ENCODE data around the gene SPCS1. TPM values are rescaled to one million over a fixed set of nuclear protein-coding genes. Genes with fewer than 3 reads are reported as not detected.

SPCS1 gene
- polyA plus RNA-seq (2011; rRNA removed) (135 and 161 TPM in 2 replicates), polyA minus RNA-seq (2011; rRNA and poly(A)+ RNA removed) (47.9 and 64.0 TPM in 2 replicates)

DNA sequence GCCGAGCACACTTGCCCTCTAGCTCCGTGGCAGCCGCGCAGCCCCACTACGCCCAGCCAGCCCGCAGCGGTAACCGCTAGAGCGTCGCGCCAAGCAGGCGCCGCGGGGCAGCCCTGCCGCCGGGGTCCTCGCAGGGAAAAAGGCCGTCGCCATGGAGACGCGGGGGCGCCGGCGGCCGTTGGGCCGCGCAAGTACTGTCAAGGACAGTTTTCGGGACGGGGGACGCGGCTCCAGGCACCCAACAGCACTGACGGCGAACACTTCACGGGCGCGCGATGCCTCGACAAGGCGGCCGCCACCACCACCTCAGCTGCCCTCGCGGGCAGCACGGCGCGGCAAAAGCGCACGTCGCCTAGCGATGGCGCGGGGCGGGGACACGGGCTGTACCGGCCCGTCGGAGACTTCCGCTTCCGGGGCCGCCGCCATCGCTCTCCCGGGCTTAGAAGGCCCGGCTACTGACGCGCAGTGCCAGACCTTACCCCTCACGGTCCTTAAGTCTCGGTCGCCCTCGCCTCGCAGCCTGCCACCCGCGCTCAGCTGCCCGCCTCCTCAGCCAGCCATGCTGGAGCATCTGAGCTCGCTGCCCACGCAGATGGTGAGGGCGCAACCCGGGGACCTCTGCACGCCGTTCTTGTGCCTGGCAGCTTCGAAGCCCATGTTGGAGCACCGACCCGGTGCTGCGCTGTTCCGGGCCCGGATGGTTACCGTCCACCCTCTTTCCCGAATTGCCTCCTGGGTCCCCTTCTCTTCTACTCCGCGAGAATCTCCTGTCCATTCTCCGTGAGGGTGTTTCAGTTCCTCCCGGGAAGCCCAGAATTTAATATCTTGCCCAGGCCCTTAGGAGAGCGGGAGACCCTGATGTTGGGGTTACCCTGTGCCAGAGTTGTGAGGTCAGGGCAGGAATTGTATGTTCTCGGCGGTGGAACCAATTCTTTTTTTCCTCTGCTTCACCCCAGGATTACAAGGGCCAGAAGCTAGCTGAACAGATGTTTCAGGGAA is at the start of gene SPCS1, which contains the start of gene GLT8D1:
Gene SPCS1 (plus strand): TSS at position 419 of the 999 bp plus-strand sequence. CDS start 141 bp downstream, at position 560.
Gene GLT8D1 (minus strand): TSS at position 104 of the 999 bp plus-strand sequence. CDS start 5,331 bp downstream, outside the sequence.
- DNase-seq (ENCODE audit: low read depth, low spot score): peak; percentile 41
- no peaks in the 10 kb centered on the region for H3K27me3 ChIP-seq (ENCODE audit: control insufficient read depth, insufficient read depth, low read length)
- H3K4me3 ChIP-seq (ENCODE audit: low read depth, low read length): peak within 1 kb of the TSS; percentile 98
- ChIA-PET CTCF (no interaction called here), POLR2A (interaction anchor here (0.5 to 1.3 kb wide), 9 partner anchors 17 to 340 kb away, joined by 3 to 4 read pairs (median 3); partner anchors contain the start of genes GNL3, NEK4, PBRM1 and SFMBT1)
- TF ChIP-seq, protein P1, sequence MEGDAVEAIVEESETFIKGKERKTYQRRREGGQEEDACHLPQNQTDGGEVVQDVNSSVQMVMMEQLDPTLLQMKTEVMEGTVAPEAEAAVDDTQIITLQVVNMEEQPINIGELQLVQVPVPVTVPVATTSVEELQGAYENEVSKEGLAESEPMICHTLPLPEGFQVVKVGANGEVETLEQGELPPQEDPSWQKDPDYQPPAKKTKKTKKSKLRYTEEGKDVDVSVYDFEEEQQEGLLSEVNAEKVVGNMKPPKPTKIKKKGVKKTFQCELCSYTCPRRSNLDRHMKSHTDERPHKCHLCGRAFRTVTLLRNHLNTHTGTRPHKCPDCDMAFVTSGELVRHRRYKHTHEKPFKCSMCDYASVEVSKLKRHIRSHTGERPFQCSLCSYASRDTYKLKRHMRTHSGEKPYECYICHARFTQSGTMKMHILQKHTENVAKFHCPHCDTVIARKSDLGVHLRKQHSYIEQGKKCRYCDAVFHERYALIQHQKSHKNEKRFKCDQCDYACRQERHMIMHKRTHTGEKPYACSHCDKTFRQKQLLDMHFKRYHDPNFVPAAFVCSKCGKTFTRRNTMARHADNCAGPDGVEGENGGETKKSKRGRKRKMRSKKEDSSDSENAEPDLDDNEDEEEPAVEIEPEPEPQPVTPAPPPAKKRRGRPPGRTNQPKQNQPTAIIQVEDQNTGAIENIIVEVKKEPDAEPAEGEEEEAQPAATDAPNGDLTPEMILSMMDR (IDR thresholded peaks at IDR 0.05; ENCODE audit: low read depth, low read length): no peak
- no peaks in the 10 kb centered on the region for H3K9me3 ChIP-seq (ENCODE audit: control insufficient read depth, insufficient read depth, low read length)
- H3K27ac ChIP-seq (ENCODE audit: low read depth, low read length): peak within 1 kb of the TSS; percentile 77

DNA sequence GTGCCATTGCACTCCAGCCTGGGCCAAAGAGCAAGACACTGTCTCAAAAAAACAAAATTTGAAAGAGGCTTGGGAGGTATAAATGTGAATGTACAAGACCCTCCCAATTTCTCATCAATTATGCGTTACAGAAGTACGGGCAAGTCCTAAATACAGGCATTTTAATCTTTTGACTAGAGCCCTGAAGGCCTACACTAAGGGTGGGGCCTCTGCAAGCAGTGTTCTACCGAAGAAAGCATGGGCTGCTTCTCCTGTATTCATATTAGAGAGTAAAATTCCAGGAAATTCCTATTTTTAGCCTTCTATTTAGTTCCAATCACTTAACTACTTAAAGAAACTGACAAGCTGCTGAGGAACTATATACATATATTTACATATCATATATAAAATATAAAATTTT is 45.9 kb upstream of the SPCS1 start:
- no peak overlapping the region for H3K27ac ChIP-seq (ENCODE audit: low read depth, low read length)
- no peaks in the 10 kb centered on the region for H3K27me3 ChIP-seq (ENCODE audit: control insufficient read depth, insufficient read depth, low read length)
- DNase-seq (ENCODE audit: low read depth, low spot score): no peak
- ChIA-PET CTCF (no interaction called here), POLR2A (no interaction called here)
- H3K9me3 ChIP-seq (ENCODE audit: control insufficient read depth, insufficient read depth, low read length): no peaks in the 10 kb centered on the region
- no peak overlapping the region for H3K4me3 ChIP-seq (ENCODE audit: low read depth, low read length)
- TF ChIP-seq, protein P1 (IDR thresholded peaks at IDR 0.05; ENCODE audit: low read depth, low read length): no peak

DNA sequence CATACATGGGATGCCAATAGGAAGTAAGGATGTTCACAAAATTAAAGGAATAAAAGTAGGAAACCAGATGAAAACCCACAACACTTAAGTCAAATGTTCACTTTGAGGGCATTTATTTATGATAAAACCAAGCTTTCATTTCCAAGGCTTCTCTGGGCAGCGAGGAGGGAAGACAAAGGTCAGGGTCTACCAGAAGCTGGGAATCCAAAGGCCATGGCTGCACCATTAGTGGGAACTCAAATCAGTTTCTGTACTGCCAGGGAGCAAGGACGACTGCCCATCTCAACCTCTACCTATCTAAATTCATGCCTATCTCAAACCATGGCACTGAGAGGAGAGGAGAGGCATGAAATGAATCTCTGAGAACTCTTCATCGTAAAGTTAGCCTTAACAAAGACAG is 42.8 kb upstream of the SPCS1 start:
- POLR2A ChIA-PET: no interaction called here

DNA sequence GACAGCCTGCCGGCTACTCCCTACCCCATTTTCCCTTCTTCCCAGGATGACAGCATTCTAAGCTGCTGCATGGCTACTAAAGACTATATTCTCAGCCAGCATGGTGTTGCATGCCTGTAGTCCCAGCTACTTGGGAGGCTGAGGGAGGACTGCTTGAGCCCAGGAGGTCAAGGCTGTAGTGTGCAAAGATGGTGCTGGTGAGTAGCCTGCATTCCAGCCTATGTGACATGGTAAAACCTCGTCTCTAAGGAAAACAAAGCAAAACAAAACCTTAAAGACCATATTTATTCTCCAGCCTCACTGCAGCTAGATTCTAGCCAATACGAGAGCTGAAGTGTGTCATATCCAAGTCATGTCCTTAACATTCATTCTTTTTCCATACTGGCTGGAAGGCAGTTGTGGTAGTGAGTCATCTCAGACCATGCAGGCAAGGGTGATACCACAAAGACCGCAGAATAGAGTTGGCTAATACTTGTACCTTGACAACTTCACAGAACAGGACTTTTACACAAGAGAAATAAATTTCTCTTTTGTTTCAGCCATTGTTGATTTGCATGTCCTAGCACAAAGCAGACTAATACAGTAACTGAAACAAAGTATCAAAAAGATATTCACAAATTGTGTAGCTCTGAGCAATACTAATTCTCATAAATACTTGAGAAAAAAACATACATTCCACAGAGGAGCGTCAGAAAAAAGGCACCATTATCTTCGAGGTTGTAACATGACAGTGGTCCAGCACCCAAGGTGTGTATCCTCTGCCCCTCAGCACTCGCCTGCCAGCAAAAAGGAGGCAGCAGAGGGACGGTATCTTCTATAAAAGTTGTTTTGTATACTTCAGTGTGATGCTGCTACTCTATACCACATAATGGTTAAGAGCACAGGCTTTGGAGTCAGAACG is 35.0 kb upstream of the SPCS1 start:
- Histone ChIP-seq H3K27me3 (ENCODE audit: control insufficient read depth, insufficient read depth, low read length) (no peaks in the 10 kb centered on the region), H3K4me3 (ENCODE audit: low read depth, low read length) (peak overlapping the region; percentile 23; the same call in 1 of the 2 replicates), H3K9me3 (ENCODE audit: control insufficient read depth, insufficient read depth, low read length) (no peaks in the 10 kb centered on the region), H3K27ac (ENCODE audit: low read depth, low read length) (peak overlapping the region; percentile 91)
- ChIA-PET POLR2A (interaction anchor here (0.7 to 1.6 kb wide), 7 partner anchors 8 to 56 kb away, joined by 3 to 7 read pairs (median 4); partner anchors contain the start of genes GLT8D1 and SPCS1), CTCF (no interaction called here)
- peak; percentile 99 for DNase-seq (ENCODE audit: low read depth, low spot score)
- TF ChIP-seq, protein P1 (IDR thresholded peaks at IDR 0.05; ENCODE audit: low read depth, low read length): no peak

More for the DNA sequence above, 42.8 kb upstream of the SPCS1 start:
- H3K4me3 ChIP-seq (ENCODE audit: low read depth, low read length): no peak overlapping the region
- no peaks in the 10 kb centered on the region for H3K9me3 ChIP-seq (ENCODE audit: control insufficient read depth, insufficient read depth, low read length)
- CTCF ChIA-PET: no interaction called here
- no peak for DNase-seq (ENCODE audit: low read depth, low spot score)
- H3K27ac ChIP-seq (ENCODE audit: low read depth, low read length): no peak overlapping the region
- TF ChIP-seq, protein P1 (IDR thresholded peaks at IDR 0.05; ENCODE audit: low read depth, low read length): no peak
- H3K27me3 ChIP-seq (ENCODE audit: control insufficient read depth, insufficient read depth, low read length): no peaks in the 10 kb centered on the region
